Measurements from ENCODE around the gene MTMR4.

GRCh38 chr17:58514770-58515157 lies 326 bp upstream of the MTMR4 start:
- TF ChIP-seq CTCF (IDR thresholded peaks at IDR 0.05) (no peak), POLR2A (IDR thresholded peaks at IDR 0.05) (no peak)

Data from testis (tissue), 2 donors.